Myometrial cell (primary cell): ENCODE results near the gene SLC9A5. TPM values are rescaled to one million over a fixed set of nuclear protein-coding genes. Genes with fewer than 3 reads are reported as not detected.

Experiments
- total RNA-seq: library from RNA; depleted of rRNA; stranded (reverse); fragments of >200 nt; gene quantifications from 2 replicates; pipeline ENCODE4 v1.2.3, GENCODE V29; 2015

SLC9A5 gene
- 1.4 and 3.2 TPM in 2 replicates for total RNA-seq

GRCh38 chr16:67248401-67249177 lies at the start of gene SLC9A5:
SLC9A5 (plus strand) TSS chr16:67248979; CDS start chr16:67249015, 36 bp downstream.

GRCh38 chr16:67199011-67199807 lies 49.6 kb upstream of the SLC9A5 start, which contains the start of gene ELMO3:
ELMO3 (plus strand) TSS chr16:67199131; CDS start chr16:67199327, 196 bp downstream.

GRCh38 chr16:67226804-67227566 lies 21.8 kb upstream of the SLC9A5 start, which contains the start of gene TMEM208:
TMEM208 (plus strand) TSS chr16:67227130; CDS start chr16:67227219, 89 bp downstream.

GRCh38 chr16:67247192-67248072 lies 1.3 kb upstream of the SLC9A5 start, which contains the start of gene FHOD1:
FHOD1 (minus strand) TSS chr16:67247481; CDS start chr16:67247410, 71 bp downstream.

GRCh38 chr16:67279296-67280089 lies 30.7 kb downstream of the SLC9A5 start, which contains the start of gene PLEKHG4:
PLEKHG4 (plus strand) TSS chr16:67279532; CDS start chr16:67280045, 513 bp downstream.

Other genes with a start within 250 kb of the SLC9A5 start
- gene CBFB, start 219.8 kb upstream of the SLC9A5 start, total RNA-seq: 37.2 and 62.0 TPM in 2 replicates
- 13.5 and 13.8 TPM in 2 replicates for gene PHAF1, start 139.0 kb upstream of the SLC9A5 start, total RNA-seq
- gene B3GNT9, start 98.0 kb upstream of the SLC9A5 start, total RNA-seq: 37.2 and 42.5 TPM in 2 replicates
- 32.9 and 33.7 TPM in 2 replicates for gene TRADD, start 89.1 kb upstream of the SLC9A5 start, total RNA-seq
- 17.0 and 17.4 TPM in 2 replicates for gene FBXL8, start 89.0 kb upstream of the SLC9A5 start, total RNA-seq
- gene HSF4, start 84.2 kb upstream of the SLC9A5 start, total RNA-seq: 0.86 and 3.4 TPM in 2 replicates
- gene NOL3, start 78.4 kb upstream of the SLC9A5 start, total RNA-seq: 16.7 and 22.9 TPM in 2 replicates
- gene MATCAP1, start 65.0 kb upstream of the SLC9A5 start, total RNA-seq: 4.3 and 15.6 TPM in 2 replicates
- gene EXOC3L1, start 58.8 kb upstream of the SLC9A5 start, total RNA-seq: not detected in 2 replicates
- 89.7 and 95.9 TPM in 2 replicates for gene E2F4, start 56.8 kb upstream of the SLC9A5 start, total RNA-seq
- gene ELMO3, start 49.8 kb upstream of the SLC9A5 start, total RNA-seq: 0.58 and 1.6 TPM in 2 replicates
- 51.3 and 82.9 TPM in 2 replicates for gene TMEM208, start 21.8 kb upstream of the SLC9A5 start, total RNA-seq
- gene FHOD1, start 1.5 kb upstream of the SLC9A5 start, total RNA-seq: 24.6 and 36.6 TPM in 2 replicates
- gene PLEKHG4, start 30.6 kb downstream of the SLC9A5 start, total RNA-seq: 17.3 and 27.3 TPM in 2 replicates
- under 0.01 TPM in 1 of 2 replicates, not detected in the other for gene KCTD19, start 77.8 kb downstream of the SLC9A5 start, total RNA-seq
- gene LRRC36, start 77.8 kb downstream of the SLC9A5 start, total RNA-seq: 0.71 TPM in 1 of 2 replicates, not detected in the other
- gene TPPP3, start 144.5 kb downstream of the SLC9A5 start, total RNA-seq: 0.29 and 3.2 TPM in 2 replicates
- 7.4 and 8.9 TPM in 2 replicates for gene ZDHHC1, start 167.5 kb downstream of the SLC9A5 start, total RNA-seq
- gene HSD11B2, start 182.1 kb downstream of the SLC9A5 start, total RNA-seq: not detected in 2 replicates
- gene ATP6V0D1, start 232.2 kb downstream of the SLC9A5 start, total RNA-seq: 152 and 268 TPM in 2 replicates
- not detected in 2 replicates for gene AGRP, start 234.6 kb downstream of the SLC9A5 start, total RNA-seq